B cell (primary cell): ENCODE results near the gene PAFAH2. TPM values are rescaled to one million over a fixed set of nuclear protein-coding genes. Genes with fewer than 3 reads are reported as not detected.

Experiments used
- ATAC-seq: fragments of 200-7000 bp; cut with Tn5 transposase; one replicate; pipeline ENCODE4 v1.10.0; 2021; ENCODE audit warnings: low read depth, mild to moderate bottlenecking, moderate number of reproducible peaks, moderate library complexity
- CTCF ChIA-PET: fragments of 350-600 bp; sonication (Branson Sonifier 250); formaldehyde crosslinking; loops from one replicate; lab custom pipeline; 2021; ENCODE audit warnings: antibody characterized with exemption, inconsistent platforms; lab: Charles Lee
- POLR2A ChIA-PET: fragments of 350-600 bp; sonication (Branson Sonifier 250); formaldehyde crosslinking; loops from one replicate; lab custom pipeline; 2021; ENCODE audit warnings: antibody characterized with exemption; lab: Charles Lee
- DNase-seq: peaks from one replicate; pipeline ENCODE4 v3.0.0; 2013
- H2AFZ ChIP-seq: 2 replicates; pipeline ENCODE4 v1.6.1; 2012; ENCODE audit warnings: mild to moderate bottlenecking, low read depth, low read length; ENCODE audit not compliant: insufficient read depth, poor library complexity, severe bottlenecking
- H3K27ac ChIP-seq, 2 donors: 1 replicate in 1 of 2; 2 replicates in 1 of 2; pipeline ENCODE4 v1.5.1; 2012 to 2013; ENCODE audit warnings: low read length in 2 of 2, mild to moderate bottlenecking in 2 of 2, moderate library complexity in 1 of 2
- H3K27me3 ChIP-seq, 4 experiments: fragments of 200-600 bp in 1 of 4; sonication (generic) in 1 of 4; replicated peaks in 1 of 4; 1 replicate in 2 of 4; 2 replicates in 2 of 4; pipeline versions ENCODE4 v1.6.1 to v1.7.0; 2013 to 2016; ENCODE audit warnings: low read length in 3 of 4, mild to moderate bottlenecking in 2 of 4, mixed read lengths in 1 of 4, moderate library complexity in 1 of 4; ENCODE audit not compliant: insufficient read depth in 4 of 4, control insufficient read depth in 3 of 4; ENCODE audit errors: control extremely low read depth in 1 of 4
- H3K36me3 ChIP-seq, 2 experiments: replicated peaks in 1 of 2; 1 replicate in 1 of 2; 2 replicates in 1 of 2; pipeline versions ENCODE4 v1.6.1 to v1.7.1; 2013; ENCODE audit warnings: low read length in 1 of 2; ENCODE audit not compliant: insufficient read depth in 2 of 2, control insufficient read depth in 1 of 2; ENCODE audit errors: control extremely low read depth in 1 of 2, extremely low read depth in 1 of 2
- H3K4me1 ChIP-seq, 2 donors: fragments of 200-600 bp in 1 of 2; sonication (generic) in 1 of 2; 1 replicate in 1 of 2; 2 replicates in 1 of 2; pipeline versions ENCODE4 v1.5.1 to v1.6.1; 2013 to 2017; ENCODE audit warnings: low read length in 2 of 2; ENCODE audit not compliant: control insufficient read depth in 2 of 2, insufficient read depth in 2 of 2
- H3K4me2 ChIP-seq: replicated peaks from 2 replicates; pipeline ENCODE3; 2012; ENCODE audit warnings: mild to moderate bottlenecking, low read depth, low read length; ENCODE audit not compliant: poor library complexity, severe bottlenecking
- H3K4me3 ChIP-seq, 5 experiments: fragments of 200-600 bp in 1 of 5; sonication (generic) in 1 of 5; 1 replicate in 3 of 5; 2 replicates in 2 of 5; pipeline versions ENCODE4 v1.5.1 to v1.7.0; 2011 to 2016; ENCODE audit warnings: low read length in 4 of 5, mild to moderate bottlenecking in 4 of 5, low read depth in 2 of 5, control low read depth in 1 of 5, moderate library complexity in 1 of 5; ENCODE audit not compliant: insufficient read depth in 1 of 5; ENCODE audit errors: control extremely low read depth in 1 of 5, extremely low read depth in 1 of 5
- H3K79me2 ChIP-seq: fragments of 200-600 bp; sonication (generic); one replicate; pipeline ENCODE4 v1.6.0; 2016; ENCODE audit warnings: low read length; ENCODE audit not compliant: control insufficient read depth, insufficient read depth
- H3K9ac ChIP-seq: fragments of 200-600 bp; sonication (generic); 2 replicates; pipeline ENCODE4 v1.6.1; 2017; ENCODE audit warnings: mild to moderate bottlenecking, low read length, moderate library complexity
- H3K9me3 ChIP-seq, 3 donors: one replicate each; pipeline versions ENCODE4 v1.6.1 to v1.7.1; 2013; ENCODE audit warnings: low read length in 2 of 3; ENCODE audit not compliant: control insufficient read depth in 2 of 3, insufficient read depth in 1 of 3; ENCODE audit errors: control extremely low read depth in 1 of 3
- H4K20me1 ChIP-seq: 2 replicates; pipeline ENCODE4 v1.6.0; 2012; ENCODE audit warnings: mild to moderate bottlenecking, low read length; ENCODE audit not compliant: insufficient read depth, control insufficient read depth, poor library complexity, severe bottlenecking
- H3K27ac Mint-ChIP-seq: one replicate; pipeline ENCODE4 v1.8.0; 2021; ENCODE audit warnings: mixed read lengths
- H3K27me3 Mint-ChIP-seq: one replicate; pipeline ENCODE4 v1.8.0; 2021; ENCODE audit warnings: mixed read lengths
- H3K4me1 Mint-ChIP-seq: one replicate; pipeline ENCODE4 v1.8.0; 2021; ENCODE audit warnings: mixed read lengths
- H3K4me3 Mint-ChIP-seq: one replicate; pipeline ENCODE4 v1.8.0; 2021; ENCODE audit warnings: mixed read lengths
- H3K9me3 Mint-ChIP-seq: one replicate; pipeline ENCODE4 v1.8.0; 2022; ENCODE audit warnings: mixed read lengths; ENCODE audit not compliant: insufficient read depth
- CTCF ChIP-seq: fragments of 200-600 bp; IDR thresholded peaks from one replicate; pipeline ENCODE4 v1.8.0; 2022; ENCODE audit warnings: antibody characterized with exemption, mild to moderate bottlenecking
- EZH2 ChIP-seq: IDR thresholded peaks from 2 replicates; pipeline ENCODE4 v1.6.1; 2012; ENCODE audit warnings: borderline replicate concordance, low read depth, mild to moderate bottlenecking, moderate library complexity, low read length; ENCODE audit not compliant: insufficient read depth, poor library complexity, severe bottlenecking
- WGBS: methylation state at CpG from one replicate; pipeline ENCODE4 v1.1.5; 2013; ENCODE audit warnings: missing lambda C conversion rate; ENCODE audit not compliant: insufficient coverage; 5-methylcytosine and 5-hydroxymethylcytosine counted together
- intact Hi-C: fragments of 100-400 bp; cut with micrococcal nuclease; formaldehyde crosslinking; loops from one replicate; pipeline ENCODE4 v1.10.0; 2022
- polyA plus RNA-seq: library from polyadenylated mRNA; depleted of rRNA; stranded (reverse); fragments of >200 nt; gene quantifications from 2 replicates; pipeline ENCODE4 v1.2.3, GENCODE V29; 2012
- total RNA-seq, 2 donors: library from RNA; stranded (reverse); fragments of 120-200 nt in 1 of 2; gene quantifications; 1 replicate in 1 of 2; 2 replicates in 1 of 2; pipeline versions ENCODE4 v1.2.3 to v1.2.4, GENCODE V29; 2013 to 2022

Gene PAFAH2
- total and polyA plus RNA-seq, 2 donors (not counting 1 experiment from before 2014, with no cell fraction given), result 5.1 to 8.8 TPM

GRCh38 chr1:25922056-25922970 lies 75.5 kb downstream of the PAFAH2 start:
- peak overlapping the region; percentile 70 for H3K9ac ChIP-seq
- Mint-ChIP-seq H3K4me3 (peak overlapping the region; percentile 80), H3K27ac (no peak overlapping the region), H3K4me1 (peaks cover 15% of the 10 kb centered on the region), H3K9me3 (no peaks in the 10 kb centered on the region), H3K27me3 (peaks cover 40% of the 10 kb centered on the region)
- peaks cover 15 to 20% of the 10 kb centered on the region in 2 donors for H3K4me1 ChIP-seq
- TF ChIP-seq CTCF (no peak), EZH2 (no peak)
- CTCF ChIA-PET, result interaction anchor here (1.0 kb wide), 1 partner anchor 11 kb away, joined by 3 read pairs; no protein-coding TSS in a partner anchor
- POLR2A ChIA-PET, result no interaction called here
- H4K20me1 ChIP-seq, result no peaks in the 10 kb centered on the region
- no peaks in the 10 kb centered on the region for H3K79me2 ChIP-seq
- peak overlapping the region; percentile 35 to 59 (median 52) for H3K4me3 ChIP-seq
- WGBS, result 11% methylated on average over 47 of the region's 49 CpGs
- H2AFZ ChIP-seq, result peak overlapping the region; percentile 78
- intact Hi-C loops, result no loop called here
- no peaks in the 10 kb centered on the region for H3K36me3 ChIP-seq
- DNase-seq (peak; percentile 40), ATAC-seq (peak; percentile 43)
- H3K9me3 ChIP-seq, result peaks cover 0 to 6% (median 0%) of the 10 kb centered on the region in 3 donors
- H3K27me3 ChIP-seq, result peaks cover 0 to 24% (median 19%) of the 10 kb centered on the region in 4 experiments
- peak overlapping the region; percentile 95 for H3K4me2 ChIP-seq
- no peak overlapping the region for H3K27ac ChIP-seq

- ATAC-seq (no peak), DNase-seq (no peak)
- 97% methylated on average over 10 of the region's 11 CpGs for WGBS
- no peak for TF ChIP-seq EZH2
- TF ChIP-seq CTCF, result no peak
- H3K9me3 ChIP-seq, result peaks cover 0 to 6% (median 0%) of the 10 kb centered on the region in 3 donors
- no peak overlapping the region for H3K4me3 Mint-ChIP-seq
- no peak overlapping the region for H3K27ac Mint-ChIP-seq
- H3K9me3 Mint-ChIP-seq, result no peaks in the 10 kb centered on the region
- no peak overlapping the region for H3K4me3 ChIP-seq
- no peaks in the 10 kb centered on the region for H3K79me2 ChIP-seq
- no peak overlapping the region for H3K4me2 ChIP-seq
- ChIA-PET CTCF (interaction anchor here (0.7 to 1.1 kb wide), 2 partner anchors 11 to 24 kb away, joined by 3 read pairs; no protein-coding TSS in a partner anchor), POLR2A (no interaction called here)
- H3K27me3 ChIP-seq, result peaks cover 0 to 21% (median 15%) of the 10 kb centered on the region in 4 experiments
- intact Hi-C loops, result no loop called here
- no peaks in the 10 kb centered on the region for H4K20me1 ChIP-seq
- H3K9ac ChIP-seq, result no peak overlapping the region
- H3K36me3 ChIP-seq, result no peaks in the 10 kb centered on the region
- no peak overlapping the region for H2AFZ ChIP-seq
- H3K4me1 Mint-ChIP-seq, result peaks cover 15% of the 10 kb centered on the region
- no peak overlapping the region for H3K27ac ChIP-seq
- H3K27me3 Mint-ChIP-seq, result peaks cover 20% of the 10 kb centered on the region
- H3K4me1 ChIP-seq, result peaks cover 17 to 19% of the 10 kb centered on the region in 2 donors
Measured at GRCh38 chr1:25918615-25919014, 79.2 kb downstream of the PAFAH2 start.
